ENCODE results near the gene OLR1. TPM values are rescaled to one million over a fixed set of nuclear protein-coding genes. Genes with fewer than 3 reads are reported as not detected.
"Not testable (repeated sequence)": the region's sequence is repeated elsewhere in the genome, so short reads cannot be mapped to it uniquely, and the experiment has no call there.

OLR1 gene
- polyA plus RNA-seq, 1 experiment = 6.9 TPM

DNA sequence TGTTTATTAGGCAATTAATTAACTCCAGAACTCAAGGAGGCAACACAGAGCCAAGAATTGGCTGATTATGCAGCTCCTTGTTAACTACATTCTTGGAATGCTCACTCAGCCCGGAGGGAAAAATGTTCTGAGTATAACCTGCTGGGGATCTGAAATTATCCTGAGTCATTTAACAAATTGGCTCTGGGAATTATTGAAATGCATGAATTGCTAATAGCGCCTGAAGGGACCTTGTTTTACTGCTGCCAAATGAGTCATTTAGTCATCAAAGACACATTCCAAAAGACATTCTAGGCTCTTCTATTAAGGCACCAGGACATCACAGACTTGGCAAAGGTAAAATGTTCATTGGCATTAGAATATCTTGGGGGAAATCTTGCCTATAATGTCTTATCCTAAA, 19.9 kb upstream of the OLR1 start:
- TF ChIP-seq, protein P1, sequence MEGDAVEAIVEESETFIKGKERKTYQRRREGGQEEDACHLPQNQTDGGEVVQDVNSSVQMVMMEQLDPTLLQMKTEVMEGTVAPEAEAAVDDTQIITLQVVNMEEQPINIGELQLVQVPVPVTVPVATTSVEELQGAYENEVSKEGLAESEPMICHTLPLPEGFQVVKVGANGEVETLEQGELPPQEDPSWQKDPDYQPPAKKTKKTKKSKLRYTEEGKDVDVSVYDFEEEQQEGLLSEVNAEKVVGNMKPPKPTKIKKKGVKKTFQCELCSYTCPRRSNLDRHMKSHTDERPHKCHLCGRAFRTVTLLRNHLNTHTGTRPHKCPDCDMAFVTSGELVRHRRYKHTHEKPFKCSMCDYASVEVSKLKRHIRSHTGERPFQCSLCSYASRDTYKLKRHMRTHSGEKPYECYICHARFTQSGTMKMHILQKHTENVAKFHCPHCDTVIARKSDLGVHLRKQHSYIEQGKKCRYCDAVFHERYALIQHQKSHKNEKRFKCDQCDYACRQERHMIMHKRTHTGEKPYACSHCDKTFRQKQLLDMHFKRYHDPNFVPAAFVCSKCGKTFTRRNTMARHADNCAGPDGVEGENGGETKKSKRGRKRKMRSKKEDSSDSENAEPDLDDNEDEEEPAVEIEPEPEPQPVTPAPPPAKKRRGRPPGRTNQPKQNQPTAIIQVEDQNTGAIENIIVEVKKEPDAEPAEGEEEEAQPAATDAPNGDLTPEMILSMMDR (IDR thresholded peaks at IDR 0.05; ENCODE audit: insufficient read depth, low read depth, low read length) = no peak
- peak; percentile 89 for DNase-seq (ENCODE audit: low read depth)
- no peaks in the 10 kb centered on the region for H3K36me3 ChIP-seq (ENCODE audit: control insufficient read depth, insufficient read depth, low read length)
- H3K4me3 ChIP-seq (ENCODE audit: low read depth, low read length) = no peak overlapping the region
- H3K27me3 ChIP-seq (ENCODE audit: control insufficient read depth, insufficient read depth, low read length) = no peaks in the 10 kb centered on the region
- ChIA-PET CTCF (interaction anchor here (0.9 to 9.0 kb wide), 9 partner anchors 21 to 182 kb away, joined by 3 to 109 read pairs (median 4); partner anchors contain the start of gene GABARAPL1), POLR2A (interaction anchor here (0.5 kb wide), 1 partner anchor 136 kb away, joined by 3 read pairs; no protein-coding TSS in a partner anchor)

DNA sequence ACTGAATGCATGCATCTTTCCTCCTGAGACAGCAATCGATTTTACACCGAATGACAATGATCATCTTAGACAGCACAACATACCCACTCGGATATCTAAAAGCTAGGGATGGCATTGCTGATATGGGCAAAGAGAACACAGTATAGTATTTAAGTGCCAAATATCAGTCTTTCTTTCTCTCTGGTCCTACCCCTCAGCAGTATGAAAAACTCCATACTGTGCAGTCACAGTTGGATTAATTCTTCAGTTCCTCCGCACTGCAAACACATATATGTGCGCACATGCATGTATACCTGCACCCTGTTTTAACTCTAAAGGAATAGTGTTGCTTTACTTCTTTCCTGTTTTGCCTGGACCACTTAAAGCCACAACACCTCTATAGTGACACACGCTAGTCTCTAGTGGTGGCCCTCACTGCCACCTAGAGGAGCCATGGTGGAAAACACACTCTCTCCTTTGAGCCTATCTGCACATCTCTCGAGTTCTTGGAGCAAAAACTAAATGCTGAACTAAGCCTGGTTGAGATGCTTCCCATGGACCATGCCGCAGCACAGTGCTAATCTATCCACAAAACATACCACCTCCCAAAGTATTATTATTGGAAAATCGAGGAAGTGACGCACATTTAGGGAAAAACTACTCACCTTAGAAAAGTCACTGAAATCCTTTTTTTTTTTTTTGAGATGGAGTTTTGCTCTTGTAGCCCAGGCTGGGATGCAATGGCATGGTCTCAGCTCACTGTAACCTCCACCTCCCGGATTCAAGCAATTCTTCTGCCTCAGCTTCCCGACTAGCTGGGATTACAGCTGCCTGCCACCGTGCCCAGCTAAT, 18.8 kb upstream of the OLR1 start:
- ChIA-PET POLR2A (no interaction called here), CTCF (interaction anchor here (0.7 to 9.0 kb wide), 15 partner anchors 19 to 440 kb away, joined by 3 to 109 read pairs (median 4); partner anchors contain the start of gene OLR1)
- TF ChIP-seq, protein P1 (IDR thresholded peaks at IDR 0.05; ENCODE audit: insufficient read depth, low read depth, low read length) = peak; percentile 86
- H3K27me3 ChIP-seq (ENCODE audit: control insufficient read depth, insufficient read depth, low read length) = no peaks in the 10 kb centered on the region
- H3K36me3 ChIP-seq (ENCODE audit: control insufficient read depth, insufficient read depth, low read length) = no peaks in the 10 kb centered on the region
- no peak overlapping the region for H3K4me3 ChIP-seq (ENCODE audit: low read depth, low read length)
- no peak for DNase-seq (ENCODE audit: low read depth)

DNA sequence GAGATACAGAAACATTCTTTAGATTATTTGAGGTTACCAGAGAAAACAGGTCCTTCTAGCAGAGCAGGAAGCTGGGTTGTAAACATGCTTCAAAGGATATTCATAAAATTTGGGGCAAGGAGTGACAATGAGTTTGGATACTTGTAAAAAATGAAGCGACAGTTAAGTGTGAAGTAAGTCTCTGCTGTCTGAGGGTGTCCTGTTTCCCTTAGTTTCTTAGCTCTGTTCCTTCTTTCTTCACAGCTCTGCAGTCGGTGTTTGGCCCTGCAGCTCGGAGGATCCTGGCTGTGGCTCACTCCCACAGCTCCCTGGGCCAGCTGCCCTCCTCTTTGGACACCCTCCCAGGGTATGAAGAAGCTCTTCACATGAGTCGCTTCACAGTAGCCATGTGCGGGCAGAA, 17.7 kb upstream of the OLR1 start:
- no peak for DNase-seq (ENCODE audit: low read depth)
- TF ChIP-seq, protein P1 (IDR thresholded peaks at IDR 0.05; ENCODE audit: insufficient read depth, low read depth, low read length) = no peak

DNA sequence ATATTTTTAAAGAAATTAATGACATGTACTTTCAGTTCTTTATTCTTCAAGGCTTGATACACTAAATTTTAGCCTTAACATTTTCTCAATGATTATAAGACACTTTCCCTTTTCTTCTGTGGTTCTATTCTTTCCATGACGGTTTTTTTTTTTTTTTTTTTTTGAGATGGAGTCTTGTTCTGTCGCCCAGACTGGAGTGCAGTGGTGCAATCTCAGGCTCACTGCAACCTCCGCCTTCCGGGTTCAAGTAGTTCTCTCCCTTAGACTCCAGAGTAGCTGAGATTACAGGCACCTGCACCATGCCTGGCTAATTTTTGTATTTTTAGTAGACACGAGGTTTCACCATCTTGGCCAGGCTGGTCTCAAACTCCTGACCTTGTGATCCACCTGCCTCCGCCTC, 15.0 kb upstream of the OLR1 start:
- POLR2A ChIA-PET; H3K4me3 ChIP-seq (ENCODE audit: low read depth, low read length); H3K36me3 ChIP-seq (ENCODE audit: control insufficient read depth, insufficient read depth, low read length); DNase-seq (ENCODE audit: low read depth); H3K27me3 ChIP-seq (ENCODE audit: control insufficient read depth, insufficient read depth, low read length): not testable (repeated sequence)
- CTCF ChIA-PET = interaction anchor here (2.4 kb wide), 1 partner anchor 34 kb away, joined by 16 read pairs; no protein-coding TSS in a partner anchor

More for the DNA sequence above, 17.7 kb upstream of the OLR1 start:
- H3K36me3 ChIP-seq (ENCODE audit: control insufficient read depth, insufficient read depth, low read length) = no peaks in the 10 kb centered on the region
- ChIA-PET POLR2A (no interaction called here), CTCF (interaction anchor here (0.7 to 9.0 kb wide), 11 partner anchors 18 to 180 kb away, joined by 3 to 109 read pairs (median 4); partner anchors contain the start of gene OLR1)
- no peak overlapping the region for H3K4me3 ChIP-seq (ENCODE audit: low read depth, low read length)
- no peaks in the 10 kb centered on the region for H3K27me3 ChIP-seq (ENCODE audit: control insufficient read depth, insufficient read depth, low read length)

DNA sequence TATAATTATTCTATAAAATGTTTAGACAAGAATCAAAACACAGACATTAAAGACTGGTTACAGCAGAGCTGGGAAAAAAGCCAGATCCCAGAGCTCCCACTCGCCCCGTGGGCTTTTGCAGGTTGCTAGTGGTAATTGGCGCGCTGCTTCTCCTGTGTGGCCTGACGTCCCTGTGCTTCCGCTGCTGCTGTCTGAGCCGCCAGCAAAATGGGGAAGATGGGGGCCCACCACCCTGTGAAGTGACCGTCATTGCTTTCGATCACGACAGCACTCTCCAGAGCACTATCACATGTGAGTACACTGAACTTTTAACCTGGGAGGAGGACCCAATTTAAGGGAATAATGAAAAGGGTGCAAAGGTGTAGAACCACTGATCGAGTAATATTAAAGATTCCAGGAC, 14.4 kb upstream of the OLR1 start:
- no peak for DNase-seq (ENCODE audit: low read depth)
- Histone ChIP-seq H3K4me3 (ENCODE audit: low read depth, low read length) (no peak overlapping the region), H3K36me3 (ENCODE audit: control insufficient read depth, insufficient read depth, low read length) (no peaks in the 10 kb centered on the region), H3K27me3 (ENCODE audit: control insufficient read depth, insufficient read depth, low read length) (no peaks in the 10 kb centered on the region)
- TF ChIP-seq, protein P1 (IDR thresholded peaks at IDR 0.05; ENCODE audit: insufficient read depth, low read depth, low read length) = no peak
- CTCF ChIA-PET = interaction anchor here (0.8 to 2.4 kb wide), 3 partner anchors 15 to 33 kb away, joined by 3 to 16 read pairs (median 3); no protein-coding TSS in a partner anchor
- POLR2A ChIA-PET = no interaction called here
